Neural progenitor cell (in vitro differentiated cells): ENCODE data around the gene ADA. TPM values are rescaled to one million over a fixed set of nuclear protein-coding genes. Genes with fewer than 3 reads are reported as not detected.

Experiments used
- DNase-seq: peaks from one replicate; pipeline ENCODE4 v3.0.0-alpha.2; 2016; ENCODE audit warnings: low spot score
- H2AFZ ChIP-seq: fragments of 200-600 bp; sonication (generic); replicated peaks from 2 replicates; pipeline ENCODE4 v1.6.1; 2016; ENCODE audit warnings: antibody characterized with exemption
- H3F3A ChIP-seq: fragments of 200-600 bp; sonication (generic); 2 replicates; pipeline ENCODE4 v1.6.1; 2016; ENCODE audit warnings: antibody characterized with exemption, low read depth
- H3K27ac ChIP-seq: fragments of 200-600 bp; sonication (generic); 2 replicates; pipeline ENCODE4 v1.5.1; 2016; ENCODE audit warnings: mild to moderate bottlenecking
- H3K27me3 ChIP-seq: fragments of 200-600 bp; sonication (generic); 2 replicates; pipeline ENCODE4 v1.6.1; 2016; ENCODE audit warnings: mild to moderate bottlenecking, moderate library complexity
- H3K36me3 ChIP-seq: fragments of 200-600 bp; sonication (generic); 2 replicates; pipeline ENCODE4 v1.5.1; 2016
- H3K4me1 ChIP-seq: fragments of 200-600 bp; sonication (generic); 2 replicates; pipeline ENCODE4 v1.6.1; 2016; ENCODE audit warnings: mixed run types
- H3K4me2 ChIP-seq: fragments of 200-600 bp; sonication (generic); 2 replicates; pipeline ENCODE4 v1.6.1; 2016
- H3K4me3 ChIP-seq: fragments of 200-600 bp; sonication (generic); 2 replicates; pipeline ENCODE4 v1.5.1; 2016
- H3K79me2 ChIP-seq: fragments of 200-600 bp; sonication (generic); 2 replicates; pipeline ENCODE4 v1.6.1; 2016; ENCODE audit warnings: low read depth
- H3K9ac ChIP-seq: fragments of 200-600 bp; sonication (generic); 2 replicates; pipeline ENCODE4 v1.6.1; 2016
- H3K9me3 ChIP-seq: fragments of 200-600 bp; sonication (generic); 2 replicates; pipeline ENCODE4 v1.5.1; 2016; ENCODE audit warnings: low read depth
- H4K20me1 ChIP-seq: fragments of 200-600 bp; sonication (generic); 2 replicates; pipeline ENCODE4 v1.6.1; 2016; ENCODE audit warnings: low read depth
- H3K27ac Mint-ChIP-seq: 3 replicates; pipeline ENCODE4 v1.8.0; 2021; ENCODE audit warnings: mixed read lengths
- H3K27me3 Mint-ChIP-seq: 2 replicates; pipeline ENCODE4 v1.8.0; 2022; ENCODE audit warnings: low read depth, mild to moderate bottlenecking, inconsistent platforms, moderate library complexity, mixed read lengths; ENCODE audit not compliant: insufficient read depth
- H3K36me3 Mint-ChIP-seq: 3 replicates; pipeline ENCODE4 v1.8.0; 2021; ENCODE audit warnings: mixed read lengths
- H3K4me1 Mint-ChIP-seq: 3 replicates; pipeline ENCODE4 v1.8.0; 2021; ENCODE audit warnings: mixed read lengths
- H3K4me3 Mint-ChIP-seq: 3 replicates; pipeline ENCODE4 v1.8.0; 2021; ENCODE audit warnings: mild to moderate bottlenecking, moderate library complexity, mixed read lengths
- H3K9me3 Mint-ChIP-seq: 3 replicates; pipeline ENCODE4 v1.8.0; 2020; ENCODE audit warnings: mixed read lengths
- CTCF ChIP-seq: fragments of 200-600 bp; sonication (generic); IDR thresholded peaks from 2 replicates; pipeline ENCODE4 v1.5.1; 2017; ENCODE audit warnings: antibody characterized with exemption, mild to moderate bottlenecking
- EZH2 ChIP-seq: fragments of 200-600 bp; sonication (generic); IDR thresholded peaks from 2 replicates; pipeline ENCODE4 v1.6.1; 2017; ENCODE audit warnings: antibody characterized with exemption, mild to moderate bottlenecking, moderate library complexity
- EZH2phosphoT487 ChIP-seq: fragments of 200-600 bp; sonication (generic); IDR thresholded peaks from 2 replicates; pipeline ENCODE4 v1.6.1; 2017; ENCODE audit warnings: antibody characterized with exemption
- total RNA-seq: library from RNA; depleted of rRNA; stranded (reverse); fragments of >200 nt; gene quantifications from 2 replicates; pipeline ENCODE4 v1.2.3, GENCODE V29; 2015; ENCODE audit warnings: low replicate concordance

ADA gene
- total RNA-seq, 1 donor from 2014 or later, result 29.7 TPM

GRCh38 chr20:44593751-44594150, 57.7 kb downstream of the ADA start:
- H3K4me1 Mint-ChIP-seq, result peaks cover 18% of the 10 kb centered on the region
- H3K4me3 Mint-ChIP-seq, result no peak overlapping the region
- H3K79me2 ChIP-seq, result no peaks in the 10 kb centered on the region
- H3K36me3 Mint-ChIP-seq, result peaks cover 10% of the 10 kb centered on the region
- no peak overlapping the region for H2AFZ ChIP-seq
- no peak for DNase-seq
- no peak overlapping the region for H3K4me3 ChIP-seq
- TF ChIP-seq EZH2phosphoT487 (no peak), EZH2 (no peak), CTCF (no peak)
- no peak overlapping the region for H3K27ac Mint-ChIP-seq
- no peak overlapping the region for H3K9ac ChIP-seq
- no peaks in the 10 kb centered on the region for H3K27me3 ChIP-seq
- H3K27ac ChIP-seq, result no peak overlapping the region
- H3K4me2 ChIP-seq, result no peak overlapping the region
- no peaks in the 10 kb centered on the region for H3K9me3 ChIP-seq
- no peaks in the 10 kb centered on the region for H3F3A ChIP-seq
- peaks cover 6% of the 10 kb centered on the region for H3K4me1 ChIP-seq
- H3K36me3 ChIP-seq, result no peaks in the 10 kb centered on the region
- H3K27me3 Mint-ChIP-seq, result no peaks in the 10 kb centered on the region
- no peaks in the 10 kb centered on the region for H3K9me3 Mint-ChIP-seq
- H4K20me1 ChIP-seq, result peaks cover 3% of the 10 kb centered on the region

- no peaks in the 10 kb centered on the region for H3K9me3 ChIP-seq
- H3K4me3 ChIP-seq, result no peak overlapping the region
- Mint-ChIP-seq H3K9me3 (no peaks in the 10 kb centered on the region), H3K27ac (no peak overlapping the region), H3K27me3 (no peaks in the 10 kb centered on the region), H3K36me3 (peaks cover 10% of the 10 kb centered on the region), H3K4me3 (no peak overlapping the region), H3K4me1 (peaks cover 6% of the 10 kb centered on the region)
- H3K79me2 ChIP-seq, result no peaks in the 10 kb centered on the region
- H3K9ac ChIP-seq, result no peak overlapping the region
- TF ChIP-seq EZH2 (no peak), EZH2phosphoT487 (no peak), CTCF (no peak)
- H3K36me3 ChIP-seq, result no peaks in the 10 kb centered on the region
- H4K20me1 ChIP-seq, result peaks cover 3% of the 10 kb centered on the region
- no peak for DNase-seq
- H3K27me3 ChIP-seq, result no peaks in the 10 kb centered on the region
- no peak overlapping the region for H3K27ac ChIP-seq
- H2AFZ ChIP-seq, result no peak overlapping the region
- no peaks in the 10 kb centered on the region for H3F3A ChIP-seq
- H3K4me2 ChIP-seq, result no peak overlapping the region
- no peaks in the 10 kb centered on the region for H3K4me1 ChIP-seq
Measured at GRCh38 chr20:44592366-44592765, 59.1 kb downstream of the ADA start.

- no peak for TF ChIP-seq EZH2phosphoT487
- TF ChIP-seq EZH2, result no peak
- no peak for TF ChIP-seq CTCF
- Mint-ChIP-seq H3K27ac (no peak overlapping the region), H3K4me1 (no peaks in the 10 kb centered on the region)
Measured at GRCh38 chr20:44590980-44591778, 60.3 kb downstream of the ADA start.

More at GRCh38 chr20:44590980-44591778, 60.3 kb downstream of the ADA start:
- Mint-ChIP-seq H3K9me3 (no peaks in the 10 kb centered on the region), H3K4me3 (no peak overlapping the region), H3K36me3 (peaks cover 10% of the 10 kb centered on the region), H3K27me3 (no peaks in the 10 kb centered on the region)
- DNase-seq, result no peak
- no peak overlapping the region for H3K4me2 ChIP-seq
- H3K27me3 ChIP-seq, result no peaks in the 10 kb centered on the region
- no peaks in the 10 kb centered on the region for H3F3A ChIP-seq
- H3K36me3 ChIP-seq, result no peaks in the 10 kb centered on the region
- H3K27ac ChIP-seq, result no peak overlapping the region
- H4K20me1 ChIP-seq, result peaks cover 3% of the 10 kb centered on the region
- no peaks in the 10 kb centered on the region for H3K4me1 ChIP-seq
- H2AFZ ChIP-seq, result no peak overlapping the region
- no peak overlapping the region for H3K4me3 ChIP-seq
- no peaks in the 10 kb centered on the region for H3K79me2 ChIP-seq
- H3K9ac ChIP-seq, result no peak overlapping the region
- no peaks in the 10 kb centered on the region for H3K9me3 ChIP-seq
